Sigmoid colon (tissue), 7 donors: ENCODE data around the gene TFAP2D. TPM values are rescaled to one million over a fixed set of nuclear protein-coding genes. Genes with fewer than 3 reads are reported as not detected.

Experiments
- DNase-seq: peaks from one replicate; pipeline ENCODE4 v3.0.0-alpha.2; 2019
- H3K27ac ChIP-seq, 4 donors: fragments of 200-600 bp; sonication (generic); one replicate each; pipeline ENCODE4 v1.5.1; 2016 to 2019; ENCODE audit warnings: mild to moderate bottlenecking in 1 of 4
- H3K27me3 ChIP-seq, 3 donors: fragments of 200-600 bp; sonication (generic); one replicate each; pipeline ENCODE4 v1.5.1; 2019; ENCODE audit warnings: mild to moderate bottlenecking in 1 of 3
- H3K36me3 ChIP-seq, 4 donors: fragments of 200-600 bp; sonication (generic); one replicate each; pipeline ENCODE4 v1.5.1; 2016 to 2019
- H3K4me1 ChIP-seq, 4 donors: fragments of 200-600 bp; sonication (generic); one replicate each; pipeline ENCODE4 v1.5.1; 2017 to 2019
- H3K4me3 ChIP-seq, 4 donors: fragments of 200-600 bp; sonication (generic); one replicate each; pipeline ENCODE4 v1.5.1; 2017 to 2019; ENCODE audit warnings: mild to moderate bottlenecking in 2 of 4, moderate library complexity in 1 of 4
- H3K9me3 ChIP-seq, 4 donors: fragments of 200-600 bp in 3 of 4; sonication (generic) in 3 of 4; one replicate each; pipeline versions ENCODE4 v1.5.1 to v1.6.1; 2013 to 2019
- CTCF ChIP-seq, 4 experiments: fragments of 450-650 bp in 3 of 4; fragments of 200-600 bp in 1 of 4; IDR thresholded peaks; one replicate each; pipeline ENCODE4 v1.5.1; 2016 to 2019; ENCODE audit warnings: antibody characterized with exemption in 4 of 4, mild to moderate bottlenecking in 3 of 4, moderate library complexity in 2 of 4
- EP300 ChIP-seq, 4 donors: sonication (generic); formaldehyde crosslinking; IDR thresholded peaks; one replicate each; pipeline ENCODE4 v1.6.1; 2017; ENCODE audit warnings: antibody characterized with exemption in 4 of 4
- POLR2A ChIP-seq, 2 donors: fragments of 450-650 bp; IDR thresholded peaks; one replicate each; pipeline ENCODE4 v1.6.1; 2016; ENCODE audit warnings: antibody characterized with exemption in 2 of 2, mild to moderate bottlenecking in 2 of 2, moderate library complexity in 2 of 2
- POLR2AphosphoS5 ChIP-seq, 4 donors: sonication (generic); formaldehyde crosslinking; IDR thresholded peaks; one replicate each; pipeline ENCODE4 v1.6.1; 2017; ENCODE audit warnings: antibody characterized with exemption in 4 of 4
- WGBS, 2 donors: extraction: QIAGEN DNeasy Blood & Tissue Kit; methylation state at CpG; one replicate each; pipeline ENCODE4 v1.1.7; 2013; 5-methylcytosine and 5-hydroxymethylcytosine counted together
- intact Hi-C: fragments of 100-400 bp; cut with DNase I; formaldehyde crosslinking; loops from one replicate; pipeline ENCODE4 v1.15.1; 2023
- polyA plus RNA-seq, 3 donors: library from polyadenylated mRNA; stranded (reverse); fragments of 200-250 nt; gene quantifications; one replicate each; pipeline ENCODE4 v1.2.3, GENCODE V29; 2013
- total RNA-seq, 4 donors: library from RNA; depleted of rRNA; stranded (reverse); fragments of >200 nt; gene quantifications; one replicate each; pipeline ENCODE4 v1.1.0, GENCODE V29; 2016
- donor health status: healthy with polysubstance abuse.
- donor health status: Bipolar disorder and iron deficiency.
- donor health status: healthy.

Gene TFAP2D
- total and polyA plus RNA-seq, 7 donors = not detected

GRCh38 chr6:50791900-50792508 is 78.7 kb downstream of the TFAP2D start:
- intact Hi-C loops = loop anchor here (5.0 kb wide), 1 partner anchor 665 kb away; no protein-coding TSS in a partner anchor
- Histone ChIP-seq H3K36me3 (no peaks in the 10 kb centered on the region), H3K4me1 (no peaks in the 10 kb centered on the region), H3K27me3 (no peaks in the 10 kb centered on the region), H3K27ac (no peak overlapping the region), H3K9me3 (no peaks in the 10 kb centered on the region), H3K4me3 (no peak overlapping the region)
- 0 to 1% methylated on average over 3 of the region's 3 CpGs for WGBS, 2 donors
- peak in 3 of 4 experiments; percentile 16 to 52 (median 27) for TF ChIP-seq CTCF (IDR thresholded peaks at IDR 0.05)
- no peak for TF ChIP-seq POLR2AphosphoS5 (IDR thresholded peaks at IDR 0.05)
- DNase-seq = no peak

- 42 to 66% methylated on average over 1 of the region's 1 CpG for WGBS, 2 donors
- TF ChIP-seq CTCF (IDR thresholded peaks at IDR 0.05) (no peak), EP300 (IDR thresholded peaks at IDR 0.05) (no peak), POLR2AphosphoS5 (IDR thresholded peaks at IDR 0.05) (no peak), POLR2A (IDR thresholded peaks at IDR 0.05) (no peak)
- DNase-seq = no peak
- H3K27ac ChIP-seq = no peak overlapping the region
- H3K4me1 ChIP-seq = no peaks in the 10 kb centered on the region
- H3K27me3 ChIP-seq = no peaks in the 10 kb centered on the region
- no peaks in the 10 kb centered on the region for H3K9me3 ChIP-seq
- intact Hi-C loops = loop anchor here (5.0 kb wide), 1 partner anchor 665 kb away; no protein-coding TSS in a partner anchor
- no peak overlapping the region for H3K4me3 ChIP-seq
- H3K36me3 ChIP-seq = no peaks in the 10 kb centered on the region
These were observed 79.4 kb downstream of the TFAP2D start for GRCh38 chr6:50792771-50793170.

- no peaks in the 10 kb centered on the region for H3K36me3 ChIP-seq
- no peak overlapping the region for H3K27ac ChIP-seq
These were observed 82.2 kb downstream of the TFAP2D start for GRCh38 chr6:50795574-50795973.

GRCh38 chr6:50804283-50804682 is 91.0 kb downstream of the TFAP2D start:
- H3K4me3 ChIP-seq = no peak overlapping the region
- no peaks in the 10 kb centered on the region for H3K9me3 ChIP-seq
- H3K27me3 ChIP-seq = no peaks in the 10 kb centered on the region
- no peaks in the 10 kb centered on the region for H3K4me1 ChIP-seq
- TF ChIP-seq POLR2A (IDR thresholded peaks at IDR 0.05) (no peak), POLR2AphosphoS5 (IDR thresholded peaks at IDR 0.05) (no peak), CTCF (IDR thresholded peaks at IDR 0.05) (no peak), EP300 (IDR thresholded peaks at IDR 0.05) (no peak)
- no peaks in the 10 kb centered on the region for H3K36me3 ChIP-seq
- H3K27ac ChIP-seq = no peak overlapping the region
- no peak for DNase-seq
- intact Hi-C loops = no loop called here

More at GRCh38 chr6:50795574-50795973, 82.2 kb downstream of the TFAP2D start:
- no peaks in the 10 kb centered on the region for H3K4me1 ChIP-seq
- 40 to 62% methylated on average over 5 of the region's 5 CpGs for WGBS, 2 donors
- intact Hi-C loops = no loop called here
- no peak for DNase-seq
- H3K9me3 ChIP-seq = no peaks in the 10 kb centered on the region
- TF ChIP-seq POLR2AphosphoS5 (IDR thresholded peaks at IDR 0.05) = no peak
- TF ChIP-seq CTCF (IDR thresholded peaks at IDR 0.05) = no peak
- no peak for TF ChIP-seq POLR2A (IDR thresholded peaks at IDR 0.05)
- no peaks in the 10 kb centered on the region for H3K27me3 ChIP-seq
- no peak overlapping the region for H3K4me3 ChIP-seq

- no peak for TF ChIP-seq POLR2AphosphoS5 (IDR thresholded peaks at IDR 0.05)
- no peak for TF ChIP-seq EP300 (IDR thresholded peaks at IDR 0.05)
- TF ChIP-seq POLR2A (IDR thresholded peaks at IDR 0.05) = no peak
- TF ChIP-seq CTCF (IDR thresholded peaks at IDR 0.05) = no peak
- intact Hi-C loops = no loop called here
- H3K36me3 ChIP-seq = no peaks in the 10 kb centered on the region
These were observed 93.7 kb downstream of the TFAP2D start for GRCh38 chr6:50807035-50807434.

More at GRCh38 chr6:50807035-50807434, 93.7 kb downstream of the TFAP2D start:
- no peak for DNase-seq
- Histone ChIP-seq H3K27me3 (peaks cover 0 to 5% (median 0%) of the 10 kb centered on the region in 3 donors), H3K27ac (no peak overlapping the region), H3K9me3 (no peaks in the 10 kb centered on the region), H3K4me3 (no peak overlapping the region), H3K4me1 (no peaks in the 10 kb centered on the region)
